OCI-LY1 (cell line): ENCODE data around the gene SPOCK2.

Experiments used
- H2AFZ ChIP-seq: fragments of 200-600 bp; sonication (generic), shearing (Covaris generic); 2 replicates; pipeline ENCODE4 v1.6.0; 2014; ENCODE audit warnings: antibody characterized with exemption, mild to moderate bottlenecking, low read length
- H3F3A ChIP-seq: fragments of 200-600 bp; sonication (generic), shearing (Covaris generic); 2 replicates; pipeline ENCODE4 v1.6.0; 2014; ENCODE audit warnings: mild to moderate bottlenecking, antibody characterized with exemption, low read length, moderate library complexity; ENCODE audit not compliant: insufficient read depth
- H3K27ac ChIP-seq: fragments of 200-600 bp; sonication (generic); 2 replicates; pipeline ENCODE4 v1.5.1; 2014; ENCODE audit warnings: low read length, mixed run types, mild to moderate bottlenecking, low read depth; ENCODE audit not compliant: poor library complexity, severe bottlenecking
- H3K27me3 ChIP-seq: fragments of 200-600 bp; sonication (generic); 2 replicates; pipeline ENCODE4 v1.6.0; 2014; ENCODE audit warnings: antibody characterized with exemption, mild to moderate bottlenecking, low read length, moderate library complexity; ENCODE audit not compliant: insufficient read depth
- H3K36me3 ChIP-seq: fragments of 200-600 bp; sonication (generic); 2 replicates; pipeline ENCODE4 v1.6.1; 2014; ENCODE audit warnings: mild to moderate bottlenecking, antibody characterized with exemption, low read length, moderate library complexity, mixed read lengths; ENCODE audit not compliant: insufficient read depth
- H3K4me1 ChIP-seq: fragments of 200-600 bp; sonication (generic); 2 replicates; pipeline ENCODE4 v1.5.1; 2014; ENCODE audit warnings: mild to moderate bottlenecking, low read length, moderate library complexity; ENCODE audit not compliant: insufficient read depth, severe bottlenecking
- H3K4me2 ChIP-seq: fragments of 200-600 bp; sonication (generic), shearing (Covaris generic); 2 replicates; pipeline ENCODE4 v1.6.1; 2014; ENCODE audit warnings: low read length
- H3K4me3 ChIP-seq: fragments of 200-600 bp; sonication (generic); 2 replicates; pipeline ENCODE4 v1.5.1; 2014; ENCODE audit warnings: low read length, low read depth, mild to moderate bottlenecking, mixed read lengths; ENCODE audit not compliant: poor library complexity, severe bottlenecking
- H3K79me2 ChIP-seq: fragments of 200-600 bp; shearing (Covaris generic); 2 replicates; pipeline ENCODE4 v1.6.1; 2016; ENCODE audit warnings: mixed run types, low read length, mixed read lengths; ENCODE audit not compliant: insufficient read depth
- H3K9ac ChIP-seq: fragments of 200-600 bp; sonication (generic), shearing (Covaris generic); 2 replicates; pipeline ENCODE4 v1.6.1; 2014; ENCODE audit warnings: mild to moderate bottlenecking, low read length, mixed read lengths
- H3K9me2 ChIP-seq: fragments of 200-600 bp; sonication (generic), shearing (Covaris generic); 2 replicates; pipeline ENCODE4 v1.6.1; 2014; ENCODE audit warnings: low read depth, mild to moderate bottlenecking, low read length, mixed read lengths
- H3K9me3 ChIP-seq: fragments of 200-600 bp; shearing (Covaris generic); 2 replicates; pipeline ENCODE4 v1.6.1; 2014; ENCODE audit warnings: low read length, mixed read lengths
- H4K20me1 ChIP-seq: fragments of 200-600 bp; sonication (generic), shearing (Covaris generic); 2 replicates; pipeline ENCODE4 v1.6.0; 2016; ENCODE audit warnings: mild to moderate bottlenecking, low read length; ENCODE audit not compliant: insufficient read depth
- EZH2 ChIP-seq: fragments of 200-600 bp; sonication (generic), shearing (Covaris generic); IDR thresholded peaks from 2 replicates; pipeline ENCODE4 v1.8.0; 2017; ENCODE audit warnings: borderline replicate concordance, mixed run types, mild to moderate bottlenecking, antibody characterized with exemption, low read length, moderate library complexity, mixed read lengths
- TF ChIP-seq, protein P1 (sequence below): fragments of 200-600 bp; sonication (generic), shearing (Covaris generic); IDR thresholded peaks from 2 replicates; pipeline ENCODE4 v1.5.1; 2017; ENCODE audit warnings: mild to moderate bottlenecking, antibody characterized with exemption, low read length, moderate library complexity, mixed read lengths

The SPOCK2 gene

GRCh38 chr10:72077275-72077990, 10.9 kb downstream of the SPOCK2 start:
- Histone ChIP-seq H2AFZ (no peak overlapping the region), H3K9ac (no peak overlapping the region), H3K27me3 (no peaks in the 10 kb centered on the region), H3K9me3 (no peaks in the 10 kb centered on the region), H3K9me2 (no peaks in the 10 kb centered on the region), H3K4me3 (no peak overlapping the region), H4K20me1 (no peaks in the 10 kb centered on the region), H3K4me1 (peaks cover 54% of the 10 kb centered on the region), H3F3A (no peaks in the 10 kb centered on the region), H3K79me2 (no peaks in the 10 kb centered on the region), H3K4me2 (no peak overlapping the region), H3K27ac (no peak overlapping the region), H3K36me3 (peaks cover 9% of the 10 kb centered on the region)
- TF ChIP-seq, protein P1, sequence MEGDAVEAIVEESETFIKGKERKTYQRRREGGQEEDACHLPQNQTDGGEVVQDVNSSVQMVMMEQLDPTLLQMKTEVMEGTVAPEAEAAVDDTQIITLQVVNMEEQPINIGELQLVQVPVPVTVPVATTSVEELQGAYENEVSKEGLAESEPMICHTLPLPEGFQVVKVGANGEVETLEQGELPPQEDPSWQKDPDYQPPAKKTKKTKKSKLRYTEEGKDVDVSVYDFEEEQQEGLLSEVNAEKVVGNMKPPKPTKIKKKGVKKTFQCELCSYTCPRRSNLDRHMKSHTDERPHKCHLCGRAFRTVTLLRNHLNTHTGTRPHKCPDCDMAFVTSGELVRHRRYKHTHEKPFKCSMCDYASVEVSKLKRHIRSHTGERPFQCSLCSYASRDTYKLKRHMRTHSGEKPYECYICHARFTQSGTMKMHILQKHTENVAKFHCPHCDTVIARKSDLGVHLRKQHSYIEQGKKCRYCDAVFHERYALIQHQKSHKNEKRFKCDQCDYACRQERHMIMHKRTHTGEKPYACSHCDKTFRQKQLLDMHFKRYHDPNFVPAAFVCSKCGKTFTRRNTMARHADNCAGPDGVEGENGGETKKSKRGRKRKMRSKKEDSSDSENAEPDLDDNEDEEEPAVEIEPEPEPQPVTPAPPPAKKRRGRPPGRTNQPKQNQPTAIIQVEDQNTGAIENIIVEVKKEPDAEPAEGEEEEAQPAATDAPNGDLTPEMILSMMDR = no peak
- TF ChIP-seq EZH2 = no peak

DNA sequence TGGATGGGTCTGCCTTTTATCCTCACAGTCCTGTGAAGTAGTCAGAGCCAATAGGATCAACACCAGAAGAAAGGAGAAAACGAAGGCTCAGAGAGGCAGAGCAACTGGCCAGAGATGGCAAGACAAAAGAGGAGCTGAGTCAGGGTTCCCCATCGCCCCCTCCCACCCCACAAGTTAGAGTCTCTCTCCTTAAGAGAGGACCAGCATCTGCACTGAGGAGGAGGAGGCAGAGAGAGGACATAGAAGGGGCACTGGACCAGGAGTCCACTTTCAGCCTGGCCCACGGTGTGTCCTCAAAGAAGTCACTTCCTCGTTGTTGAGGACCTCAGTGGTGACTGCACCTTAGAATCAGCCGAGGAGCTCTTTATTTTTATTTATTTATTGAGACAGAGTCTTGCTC, 11.6 kb downstream of the SPOCK2 start:
- TF ChIP-seq EZH2 = no peak
- TF ChIP-seq, protein P1 = no peak
- H4K20me1 ChIP-seq = no peaks in the 10 kb centered on the region
- no peak overlapping the region for H3K9ac ChIP-seq
- no peaks in the 10 kb centered on the region for H3K79me2 ChIP-seq
- H2AFZ ChIP-seq = no peak overlapping the region
- no peaks in the 10 kb centered on the region for H3K27me3 ChIP-seq
- no peak overlapping the region for H3K4me2 ChIP-seq
- no peaks in the 10 kb centered on the region for H3K9me3 ChIP-seq
- H3K4me3 ChIP-seq = no peak overlapping the region
- H3K36me3 ChIP-seq = peaks cover 16% of the 10 kb centered on the region
- H3K9me2 ChIP-seq = no peaks in the 10 kb centered on the region
- H3K27ac ChIP-seq = no peak overlapping the region
- H3F3A ChIP-seq = no peaks in the 10 kb centered on the region
- H3K4me1 ChIP-seq = peaks cover 47% of the 10 kb centered on the region

DNA sequence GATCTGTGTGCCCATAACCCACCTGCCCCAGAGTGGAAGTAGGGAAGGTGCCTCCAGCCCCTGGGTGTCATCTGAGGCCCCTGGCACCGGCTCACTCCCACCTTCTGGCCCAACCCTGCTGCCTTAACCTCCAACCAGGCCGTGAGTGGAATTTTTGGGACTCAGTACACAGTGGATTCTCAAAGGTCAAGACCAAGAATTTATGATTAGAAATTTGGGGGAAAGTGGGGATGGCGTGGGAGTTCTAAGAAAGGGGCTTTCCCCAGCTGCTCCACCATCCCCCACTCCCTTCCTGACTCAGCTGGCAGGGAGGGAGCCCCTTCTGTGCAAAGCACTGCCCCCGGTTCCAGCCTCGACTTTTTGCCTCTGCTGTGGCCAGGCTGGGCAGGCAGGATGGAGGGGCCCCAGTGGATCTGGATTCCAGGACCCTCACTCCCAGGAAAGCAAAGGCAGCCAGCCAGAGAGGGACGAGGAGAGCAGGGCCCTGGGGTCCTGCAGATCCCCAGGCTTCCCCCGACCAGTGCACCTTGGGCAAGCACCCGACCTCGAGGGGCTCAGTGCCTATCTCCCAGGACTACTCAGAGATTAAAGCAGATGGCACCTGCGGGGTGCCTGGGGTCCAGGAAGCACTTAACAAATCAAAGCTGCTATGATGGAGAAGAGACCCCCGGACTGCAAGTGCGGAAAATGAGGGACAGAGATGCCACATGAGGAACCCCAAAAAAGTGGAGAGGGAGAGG, 12.8 kb downstream of the SPOCK2 start:
- H3K9me2 ChIP-seq = no peaks in the 10 kb centered on the region
- H4K20me1 ChIP-seq = no peaks in the 10 kb centered on the region
- TF ChIP-seq EZH2 = no peak
- TF ChIP-seq, protein P1 = no peak
- no peaks in the 10 kb centered on the region for H3K9me3 ChIP-seq
- no peak overlapping the region for H3K4me3 ChIP-seq
- H3K4me1 ChIP-seq = peaks cover 35% of the 10 kb centered on the region
- no peaks in the 10 kb centered on the region for H3K27me3 ChIP-seq
- H3K27ac ChIP-seq = no peak overlapping the region
- no peak overlapping the region for H3K9ac ChIP-seq
- no peaks in the 10 kb centered on the region for H3K79me2 ChIP-seq
- peaks cover 25% of the 10 kb centered on the region for H3K36me3 ChIP-seq
- no peak overlapping the region for H3K4me2 ChIP-seq
- no peak overlapping the region for H2AFZ ChIP-seq
- no peaks in the 10 kb centered on the region for H3F3A ChIP-seq
